Panc1 (cell line): ENCODE results near the gene SLC1A3.

Experiments used
- CTCF ChIP-seq: fragments of 450-650 bp; IDR thresholded peaks from 2 replicates; pipeline ENCODE4 v1.5.1; 2017; ENCODE audit warnings: mild to moderate bottlenecking
- POLR2AphosphoS5 ChIP-seq: IDR thresholded peaks from 2 replicates; pipeline ENCODE4 v1.6.1; 2012; ENCODE audit warnings: mild to moderate bottlenecking, low read depth, low read length, moderate library complexity
- REST ChIP-seq, 2 experiments: IDR thresholded peaks; 2 replicates each; pipeline ENCODE4 v1.6.1; 2011 to 2012; ENCODE audit warnings: low read depth in 2 of 2, control low read depth in 1 of 2, low read length in 1 of 2, mild to moderate bottlenecking in 1 of 2, moderate library complexity in 1 of 2; ENCODE audit not compliant: insufficient read depth in 1 of 2

GRCh38 chr5:36656556-36656955, 50.1 kb downstream of the SLC1A3 start:
- TF ChIP-seq CTCF = no peak
- TF ChIP-seq POLR2AphosphoS5 = no peak
- TF ChIP-seq REST (IDR thresholded peaks at IDR 0.05; ENCODE audit: insufficient read depth in 1 of 2, low read depth in 2 of 2, low read length in 1 of 2) = no peak
